WI38 (cell line): ENCODE results near the gene TBX10.
"Not testable (repeated sequence)": the region's sequence is repeated elsewhere in the genome, so short reads cannot be mapped to it uniquely, and the experiment has no call there.

Experiments used
- H3K4me3 ChIP-seq: 2 replicates; pipeline ENCODE4 v1.5.1; 2011; ENCODE audit warnings: low read depth, mild to moderate bottlenecking, control low read depth, low read length
- TF ChIP-seq, protein P1 (sequence below): IDR thresholded peaks from 2 replicates; pipeline ENCODE4 v1.5.1; 2012; ENCODE audit warnings: low read depth, mild to moderate bottlenecking, control low read depth, low read length

TBX10 gene

DNA sequence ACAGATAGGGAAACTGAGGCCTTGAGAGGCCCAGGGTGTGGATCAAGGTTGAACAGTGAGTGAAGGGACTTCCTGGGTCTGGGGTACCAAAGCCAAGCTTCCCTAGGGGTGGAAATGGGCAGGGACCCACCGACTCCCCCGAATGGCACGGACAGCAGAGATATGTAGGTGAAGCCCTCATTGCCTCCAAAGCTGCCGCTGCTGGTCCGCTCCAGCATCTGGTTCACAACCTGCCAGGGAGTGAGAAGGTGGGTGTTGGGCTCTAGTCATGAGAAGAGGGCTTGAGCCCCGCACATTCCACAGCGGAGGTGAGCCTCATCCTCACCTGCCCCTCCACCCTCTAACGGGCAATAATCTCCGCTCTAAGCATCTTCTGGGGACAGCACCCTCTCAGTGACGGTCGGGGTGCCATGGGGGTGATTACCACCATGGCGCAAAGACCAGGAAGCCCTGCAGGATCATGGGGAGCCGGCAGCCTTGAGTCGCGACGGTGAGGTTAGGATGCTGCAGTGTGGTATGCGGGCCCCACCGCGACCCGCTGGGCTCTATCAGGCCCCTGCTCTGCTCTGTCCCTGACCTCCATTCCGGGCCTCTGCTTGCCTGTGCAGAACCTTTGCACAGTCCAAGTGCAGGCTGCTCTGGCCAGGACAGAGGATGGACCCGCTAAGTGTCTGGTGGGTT lies 24.1 kb upstream of the TBX10 start:
- TF ChIP-seq, protein P1, sequence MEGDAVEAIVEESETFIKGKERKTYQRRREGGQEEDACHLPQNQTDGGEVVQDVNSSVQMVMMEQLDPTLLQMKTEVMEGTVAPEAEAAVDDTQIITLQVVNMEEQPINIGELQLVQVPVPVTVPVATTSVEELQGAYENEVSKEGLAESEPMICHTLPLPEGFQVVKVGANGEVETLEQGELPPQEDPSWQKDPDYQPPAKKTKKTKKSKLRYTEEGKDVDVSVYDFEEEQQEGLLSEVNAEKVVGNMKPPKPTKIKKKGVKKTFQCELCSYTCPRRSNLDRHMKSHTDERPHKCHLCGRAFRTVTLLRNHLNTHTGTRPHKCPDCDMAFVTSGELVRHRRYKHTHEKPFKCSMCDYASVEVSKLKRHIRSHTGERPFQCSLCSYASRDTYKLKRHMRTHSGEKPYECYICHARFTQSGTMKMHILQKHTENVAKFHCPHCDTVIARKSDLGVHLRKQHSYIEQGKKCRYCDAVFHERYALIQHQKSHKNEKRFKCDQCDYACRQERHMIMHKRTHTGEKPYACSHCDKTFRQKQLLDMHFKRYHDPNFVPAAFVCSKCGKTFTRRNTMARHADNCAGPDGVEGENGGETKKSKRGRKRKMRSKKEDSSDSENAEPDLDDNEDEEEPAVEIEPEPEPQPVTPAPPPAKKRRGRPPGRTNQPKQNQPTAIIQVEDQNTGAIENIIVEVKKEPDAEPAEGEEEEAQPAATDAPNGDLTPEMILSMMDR: no peak

DNA sequence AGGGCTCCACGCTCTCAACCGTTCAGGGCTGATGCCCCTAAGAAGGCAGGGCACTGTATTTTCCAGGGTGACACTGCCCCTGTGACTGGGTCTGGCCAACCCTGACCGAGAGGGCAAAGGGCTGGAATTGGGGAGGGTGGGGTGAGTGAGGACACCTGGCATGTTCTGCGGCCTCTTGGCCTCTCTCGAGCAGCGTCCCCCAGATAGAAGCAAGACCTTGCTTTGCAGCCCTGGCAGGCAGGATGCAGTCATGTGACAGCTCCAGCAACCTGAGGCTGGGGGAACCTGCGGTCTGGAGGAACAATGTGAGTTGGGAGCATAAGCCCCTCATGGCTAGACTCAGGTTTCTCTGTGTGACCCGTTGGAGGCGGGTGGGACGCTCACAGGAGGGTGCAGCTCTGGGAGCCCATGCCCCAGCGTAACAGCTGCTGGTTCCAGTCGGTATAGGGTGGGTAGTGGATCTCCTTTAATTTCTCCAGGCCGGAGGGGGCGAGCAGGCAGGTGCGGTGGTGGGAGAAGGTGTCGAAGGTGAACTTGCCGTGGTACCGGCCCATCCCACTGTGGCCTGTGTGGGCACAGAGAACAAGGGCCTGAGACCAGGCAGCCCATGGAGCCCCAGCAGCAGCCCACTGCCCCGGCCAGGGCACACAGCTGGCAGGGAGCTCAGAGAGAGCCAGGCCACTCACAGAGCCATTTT lies 23.4 kb upstream of the TBX10 start:
- TF ChIP-seq, protein P1: no peak
- no peak overlapping the region for H3K4me3 ChIP-seq

More for the DNA sequence above, 24.1 kb upstream of the TBX10 start:
- H3K4me3 ChIP-seq: no peak overlapping the region

DNA sequence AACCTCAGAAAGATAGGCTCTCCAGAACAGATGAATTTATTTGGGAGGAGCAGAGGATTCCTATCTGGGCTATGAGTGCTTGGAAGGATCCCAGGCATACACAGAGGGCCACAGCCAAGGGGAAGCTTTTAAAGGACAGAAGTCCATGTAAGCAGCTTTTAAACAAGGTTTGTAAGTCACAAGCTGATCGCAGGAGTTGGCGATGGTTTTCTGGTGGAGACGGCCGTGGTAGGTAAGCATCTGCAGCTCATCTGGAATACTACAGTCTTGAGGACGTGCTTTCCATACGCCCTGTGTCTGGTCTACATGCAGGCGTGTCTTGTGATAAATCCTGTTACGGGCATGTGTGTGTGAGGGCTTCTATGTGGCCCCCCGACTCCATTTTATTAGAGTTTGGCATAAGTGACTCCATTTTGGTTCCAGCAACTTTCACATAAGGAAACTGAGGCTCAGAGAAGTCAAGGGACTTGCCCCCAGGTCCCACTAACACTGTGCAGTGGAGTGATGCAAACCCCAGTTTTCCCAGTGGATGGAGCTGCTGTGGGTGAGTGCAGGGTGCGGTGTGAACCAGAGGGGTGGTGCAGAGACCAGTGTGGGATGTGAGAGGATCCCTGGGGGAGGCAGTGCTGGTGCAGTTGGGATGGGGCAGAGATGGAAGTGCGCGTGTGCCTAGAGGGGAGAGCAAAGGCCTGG lies 22.7 kb upstream of the TBX10 start:
- H3K4me3 ChIP-seq: no peak overlapping the region
- TF ChIP-seq, protein P1: no peak

DNA sequence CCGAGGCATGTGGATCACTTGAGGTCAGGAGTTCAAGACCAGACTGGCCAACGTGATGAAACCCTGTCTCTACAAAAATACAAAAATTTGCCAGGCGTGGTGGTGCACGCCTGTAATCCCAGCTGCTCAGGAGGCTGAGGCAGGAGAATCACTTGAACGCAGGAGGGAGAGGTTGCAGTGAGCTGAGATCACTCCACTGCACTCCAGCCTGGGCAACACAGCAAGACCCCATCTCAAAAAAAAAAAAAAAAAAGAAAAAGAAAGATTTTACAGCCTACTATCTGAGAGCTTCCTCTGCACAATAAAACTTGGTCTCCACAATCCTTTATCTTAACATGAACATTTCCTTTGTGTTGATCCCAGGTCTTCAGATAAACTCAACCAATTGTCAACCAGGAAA lies 21.2 kb upstream of the TBX10 start:
- not testable (repeated sequence) for H3K4me3 ChIP-seq

DNA sequence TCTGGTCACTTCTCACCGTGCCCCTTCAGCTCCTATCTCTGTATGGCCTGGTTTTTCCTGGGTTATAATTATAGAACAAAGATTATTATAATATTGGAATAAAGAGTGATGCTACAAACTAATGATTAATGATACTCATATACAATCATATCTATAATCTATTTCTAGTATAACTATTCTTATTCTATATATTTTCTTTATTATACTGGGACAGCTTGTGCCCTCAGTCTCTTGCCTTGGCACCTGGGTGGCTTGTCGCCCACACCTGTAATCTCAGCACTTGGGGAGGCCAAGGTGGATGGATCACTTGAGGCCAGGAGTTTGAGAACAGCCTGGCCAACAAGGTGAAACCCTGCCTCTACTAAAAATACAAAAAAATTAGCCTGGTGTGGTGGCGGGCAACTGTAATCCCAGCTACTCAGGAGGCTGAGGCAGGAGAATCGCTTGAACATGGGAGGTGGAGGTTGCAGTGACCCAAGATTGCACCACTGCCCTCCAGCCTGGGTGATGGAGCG lies 20.1 kb upstream of the TBX10 start:
- H3K4me3 ChIP-seq: not testable (repeated sequence)

DNA sequence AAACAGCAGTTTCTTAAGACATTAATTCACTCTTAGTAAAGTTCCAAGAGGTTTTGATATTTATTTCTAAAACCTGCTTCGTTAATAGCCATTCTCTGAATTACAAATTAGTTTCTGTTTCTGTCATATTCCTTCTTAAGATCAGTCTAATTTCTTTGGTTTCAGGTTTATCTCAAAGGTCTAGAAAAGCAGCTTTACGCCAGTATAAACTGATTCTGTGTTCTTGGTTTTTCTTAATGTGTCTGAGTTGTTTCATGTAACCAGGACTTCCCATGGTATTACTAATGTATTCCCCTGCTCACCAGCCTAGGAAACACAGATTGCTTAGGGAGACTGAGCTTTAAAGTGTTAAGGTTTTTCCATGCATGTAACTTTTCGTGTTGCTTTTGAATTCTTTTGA lies 17.7 kb upstream of the TBX10 start:
- TF ChIP-seq, protein P1: no peak
- no peak overlapping the region for H3K4me3 ChIP-seq

DNA sequence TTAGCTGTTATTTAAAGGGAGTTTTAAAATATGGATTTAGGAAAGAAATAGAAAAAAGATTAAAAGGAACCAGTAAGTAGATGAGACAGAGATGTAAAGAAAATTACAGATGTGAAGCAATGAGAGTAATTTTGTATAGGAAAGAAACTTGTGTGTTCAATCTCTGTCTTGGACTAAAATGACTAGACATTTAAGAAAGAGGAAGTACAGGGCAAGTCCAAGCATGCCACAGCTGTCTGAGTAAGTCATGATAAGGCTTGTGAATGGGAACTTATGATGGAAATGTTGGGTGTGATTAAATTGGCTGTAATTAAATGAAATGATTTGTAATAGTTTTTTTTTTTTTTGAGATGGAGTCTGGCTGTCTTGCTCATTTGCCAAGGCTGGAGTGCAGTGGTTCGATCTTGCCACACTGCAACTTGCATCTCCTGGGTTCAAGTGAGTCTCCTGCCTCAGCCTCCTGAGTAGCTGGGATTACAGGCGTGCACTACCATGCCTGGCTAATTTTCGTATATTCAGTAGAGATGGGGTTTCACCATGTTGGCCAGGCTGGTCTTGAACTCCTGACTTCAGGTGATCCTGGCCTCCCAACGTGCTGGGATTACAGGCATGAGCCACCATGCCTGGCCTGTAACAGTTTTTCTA lies 16.8 kb upstream of the TBX10 start:
- TF ChIP-seq, protein P1: no peak

DNA sequence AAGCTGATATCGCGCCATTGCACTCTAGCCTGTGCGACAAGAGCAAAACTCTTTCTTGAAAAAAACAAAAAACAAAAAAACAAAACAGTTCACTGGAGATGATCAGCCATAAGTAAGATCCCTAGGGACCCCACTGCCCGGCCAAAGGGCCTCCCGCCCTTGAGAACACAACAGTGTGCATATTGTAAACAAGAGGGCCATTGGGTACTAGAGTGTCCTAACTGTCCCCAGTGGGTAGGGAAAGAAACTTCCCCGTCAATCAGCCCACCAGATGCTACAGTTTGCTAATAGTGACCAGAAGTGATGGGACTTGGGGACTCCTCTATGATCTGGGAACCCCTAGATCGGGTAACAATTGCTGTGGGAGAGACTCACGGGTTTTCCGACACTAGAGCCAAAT lies 14.7 kb upstream of the TBX10 start:
- H3K4me3 ChIP-seq: no peak overlapping the region
- TF ChIP-seq, protein P1: no peak

More for the DNA sequence above, 16.8 kb upstream of the TBX10 start:
- H3K4me3 ChIP-seq: no peak overlapping the region
